ENCODE results near the gene TRANK1. TPM values are rescaled to one million over a fixed set of nuclear protein-coding genes. Genes with fewer than 3 reads are reported as not detected.

Gene TRANK1
- total and polyA plus RNA-seq, 2 of the 8 experiments (the other 6 are each of a cell fraction or from before 2014, with no cell fraction given) = 2.9 to 8.8 TPM

DNA sequence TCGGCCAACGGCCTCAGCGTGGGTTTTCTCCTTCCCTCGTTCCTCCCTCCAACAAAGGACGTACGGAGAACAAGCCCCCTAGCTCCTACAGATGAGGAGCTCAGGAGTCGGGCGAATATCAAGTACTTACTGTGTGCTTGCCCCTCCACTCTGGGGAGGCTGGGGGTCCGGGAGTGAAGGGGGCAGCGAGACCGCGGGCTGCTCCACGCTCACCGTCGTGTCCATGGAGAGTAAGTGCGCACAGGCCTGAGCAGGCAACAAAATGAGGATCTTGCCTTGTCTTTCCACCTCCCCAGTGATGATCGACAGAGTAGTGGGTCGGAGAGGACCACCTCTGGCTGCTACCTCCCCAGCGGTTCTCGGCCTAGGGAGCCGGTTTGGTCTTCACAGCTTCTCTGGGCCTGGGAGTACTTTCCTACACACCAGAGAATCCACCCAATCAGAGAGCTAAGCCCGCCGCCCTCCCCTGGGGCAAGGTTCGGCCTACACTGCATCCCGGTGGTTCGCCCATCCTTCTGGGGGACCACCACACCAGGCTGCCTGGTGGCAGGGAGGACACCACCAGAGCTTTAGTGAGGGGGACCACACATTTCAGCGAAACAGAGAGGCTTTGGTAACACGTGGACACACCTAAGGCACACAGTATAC lies 603 bp upstream of the TRANK1 start:
- DNase-seq (ENCODE audit: low read depth in 1 of 2, low spot score in 2 of 2) (no peak), FAIRE-seq (no peak)
- ChIA-PET POLR2A (ENCODE audit: partially characterized antibody) (interaction anchor here (0.6 to 3.7 kb wide), 5 partner anchors 11 to 47 kb away, joined by 3 to 34 read pairs (median 8); partner anchors contain the start of genes EPM2AIP1 and MLH1), CTCF (ENCODE audit: partially characterized antibody) (interaction anchor here (0.6 to 4.9 kb wide), 9 partner anchors 10 to 612 kb away, joined by 3 to 66 read pairs (median 3); no protein-coding TSS in a partner anchor)
- no peaks in the 10 kb centered on the region for H3K79me1 ChIP-seq (ENCODE audit: low read depth, low read length)
- H3K4me3 ChIP-seq (ENCODE audit: extremely low read depth in 1 of 4, insufficient read depth in 2 of 4, low read depth in 3 of 4, low read length in 4 of 4) = peak overlapping the region; percentile 53 to 64 (median 59); a peak in 5 of 8 replicates
- H3K4ac ChIP-seq (replicated peaks; ENCODE audit: insufficient read length, low read depth, low read length) = peak overlapping the region; percentile 40
- H3K4me1 ChIP-seq (replicated peaks in 1 of 4; ENCODE audit: control insufficient read depth in 3 of 4, insufficient read depth in 4 of 4, low read length in 3 of 4) = peaks cover 0 to 10% (median 1%) of the 10 kb centered on the region in 4 experiments; a peak in 4 of 7 replicates
- whole genome bisulfite sequencing, 2 experiments (ENCODE audit: extremely low coverage in 1 of 2, insufficient coverage in 1 of 2, insufficient read length in 1 of 2, insufficient replicate concordance in 2 of 2, low coverage in 1 of 2, low lambda C conversion rate in 2 of 2, missing lambda C conversion rate in 1 of 2) = 73% methylated on average over 26 of the region's 28 CpGs; no CpG with 5 or more reads in 1 of the 2 experiments
- H4K91ac ChIP-seq (replicated peaks; ENCODE audit: insufficient read length, low read length) = peak overlapping the region; percentile 36
- peak overlapping the region; percentile 91 to 95 for H3K4me2 ChIP-seq (ENCODE audit: insufficient read depth in 1 of 2, low read depth in 2 of 2, low read length in 2 of 2)
- H2BK5ac ChIP-seq (ENCODE audit: low read depth, low read length) = no peak overlapping the region
- peak overlapping the region; percentile 85 for H2BK15ac ChIP-seq (ENCODE audit: low read length)
- no peak overlapping the region for H2AK5ac ChIP-seq (ENCODE audit: low read depth, low read length)
- no peak overlapping the region for H3K56ac ChIP-seq (replicated peaks; ENCODE audit: insufficient read length, low read depth, low read length)
- H3K9me3 ChIP-seq (ENCODE audit: insufficient read depth in 2 of 2, low read depth in 1 of 2, low read length in 1 of 2) = peaks cover 0 to 2% of the 10 kb centered on the region in 2 experiments; a peak in 1 of 4 replicates
- H2BK12ac ChIP-seq (ENCODE audit: low read depth, low read length) = peak overlapping the region; percentile 72
- no peak overlapping the region for H2BK120ac ChIP-seq (replicated peaks; ENCODE audit: low read depth, low read length)
- peaks cover 18% of the 10 kb centered on the region for H3K23me2 ChIP-seq (ENCODE audit: low read depth, low read length)
- H3K23ac ChIP-seq (ENCODE audit: insufficient read length) = no peak overlapping the region
- H3K18ac ChIP-seq (ENCODE audit: extremely low read depth, low read length) = peak overlapping the region; percentile 94
- no peak overlapping the region for H4K5ac ChIP-seq (ENCODE audit: insufficient read length, low read depth, low read length)
- H3K9ac ChIP-seq (replicated peaks in 1 of 4; ENCODE audit: extremely low read depth in 1 of 4, low read depth in 3 of 4, low read length in 3 of 4) = peak overlapping the region in 3 of 4 experiments; percentile 0 to 66 (median 4); a peak in 2 of 7 replicates
- no peaks in the 10 kb centered on the region for H3K36me3 ChIP-seq (ENCODE audit: control insufficient read depth in 2 of 4, insufficient read depth in 4 of 4, low read length in 3 of 4)
- H2BK20ac ChIP-seq (ENCODE audit: low read length) = peak overlapping the region; percentile 52; the same call in 1 of the 2 replicates
- no peaks in the 10 kb centered on the region for H4K20me1 ChIP-seq (replicated peaks in 1 of 2; ENCODE audit: control insufficient read depth in 1 of 2, insufficient read depth in 2 of 2, low read length in 2 of 2)
- 0 out of 2 replicates have a peak overlapping the region, but pooled peaks have one; percentile 54 for H4K8ac ChIP-seq (ENCODE audit: extremely low read depth, insufficient read depth, low read length)
- peaks cover 4 to 28% (median 19%) of the 10 kb centered on the region in 4 experiments for H3K27me3 ChIP-seq (replicated peaks in 1 of 4; ENCODE audit: control insufficient read depth in 3 of 4, extremely low read depth in 1 of 4, insufficient read depth in 3 of 4, low read length in 3 of 4)
- H3K79me2 ChIP-seq (ENCODE audit: control insufficient read depth in 1 of 2, insufficient read depth in 2 of 2, low read length in 2 of 2) = no peaks in the 10 kb centered on the region
- peak overlapping the region; percentile 38 for H2AFZ ChIP-seq (ENCODE audit: low read length)
- H3K27ac ChIP-seq (ENCODE audit: low read depth, low read length) = no peak overlapping the region
- no peak overlapping the region for H3K14ac ChIP-seq (ENCODE audit: insufficient read length)
- TF ChIP-seq, protein P1, sequence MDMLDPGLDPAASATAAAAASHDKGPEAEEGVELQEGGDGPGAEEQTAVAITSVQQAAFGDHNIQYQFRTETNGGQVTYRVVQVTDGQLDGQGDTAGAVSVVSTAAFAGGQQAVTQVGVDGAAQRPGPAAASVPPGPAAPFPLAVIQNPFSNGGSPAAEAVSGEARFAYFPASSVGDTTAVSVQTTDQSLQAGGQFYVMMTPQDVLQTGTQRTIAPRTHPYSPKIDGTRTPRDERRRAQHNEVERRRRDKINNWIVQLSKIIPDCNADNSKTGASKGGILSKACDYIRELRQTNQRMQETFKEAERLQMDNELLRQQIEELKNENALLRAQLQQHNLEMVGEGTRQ (IDR thresholded peaks at IDR 0.05; ENCODE audit: low read length) = no peak
- TF ChIP-seq TAF7 (optimal IDR thresholded peaks at IDR 0.05; ENCODE audit: borderline replicate concordance, low read depth, low read length) (no peak), CBX8 (IDR thresholded peaks at IDR 0.05; ENCODE audit: borderline replicate concordance, low read depth, low read length) (no peak), HDAC6 (IDR thresholded peaks at IDR 0.05; ENCODE audit: low read depth, low read length) (no peak), GTF2F1 (IDR thresholded peaks at IDR 0.05; ENCODE audit: borderline replicate concordance, low read depth, low read length) (no peak), BCL11A (IDR thresholded peaks at IDR 0.05; ENCODE audit: low read depth in 2 of 2, low read length in 2 of 2) (no peak), SP2 (IDR thresholded peaks at IDR 0.05; ENCODE audit: low read length) (no peak), KDM5A (IDR thresholded peaks at IDR 0.05; ENCODE audit: low read length) (no peak)

Measured in H1 (cell line).